Measurements from ENCODE around the gene ANKS1B.

Gene ANKS1B

GRCh38 chr12:99920353-99920960, 64.3 kb downstream of the ANKS1B start:
- no peak for TF ChIP-seq CTCF (conservative IDR thresholded peaks at IDR 0.05)
- no peak overlapping the region for H3K27ac ChIP-seq

- H3K27ac ChIP-seq: no peak overlapping the region
- no peak for TF ChIP-seq CTCF (conservative IDR thresholded peaks at IDR 0.05)
These were observed 66.9 kb downstream of the ANKS1B start for GRCh38 chr12:99917711-99918402.

GRCh38 chr12:99916555-99916954, 68.2 kb downstream of the ANKS1B start:
- no peak for TF ChIP-seq CTCF (conservative IDR thresholded peaks at IDR 0.05)
- no peak overlapping the region for H3K27ac ChIP-seq

GRCh38 chr12:99915251-99916082, 69.3 kb downstream of the ANKS1B start:
- TF ChIP-seq CTCF (conservative IDR thresholded peaks at IDR 0.05): no peak
- no peak overlapping the region for H3K27ac ChIP-seq

- no peak for TF ChIP-seq CTCF (conservative IDR thresholded peaks at IDR 0.05)
These were observed 70.5 kb downstream of the ANKS1B start for GRCh38 chr12:99914206-99914605.

GRCh38 chr12:99911967-99912366, 72.8 kb downstream of the ANKS1B start:
- no peak overlapping the region for H3K27ac ChIP-seq
- no peak for TF ChIP-seq CTCF (conservative IDR thresholded peaks at IDR 0.05)

More at GRCh38 chr12:99914206-99914605, 70.5 kb downstream of the ANKS1B start:
- peak overlapping the region; percentile 11; the same call in 1 of the 2 replicates for H3K27ac ChIP-seq

GRCh38 chr12:99911081-99911480, 73.7 kb downstream of the ANKS1B start:
- no peak overlapping the region for H3K27ac ChIP-seq
- no peak for TF ChIP-seq CTCF (conservative IDR thresholded peaks at IDR 0.05)

All from VCaP (cell line).